HG02610 (cell line): ENCODE measurements around the gene SHFL.

ENCODE experiments used
- ATAC-seq: cut with Tn5 transposase; IDR thresholded peaks from one replicate; pipeline ENCODE4 v1.9.1; 2021; ENCODE audit warnings: mild to moderate bottlenecking, moderate library complexity; ENCODE audit not compliant: unreplicated experiment

Gene SHFL

GRCh38 chr19:10126213-10126639 lies 40.1 kb downstream of the SHFL start:
- no peak for ATAC-seq

- ATAC-seq, result no peak
Observed at GRCh38 chr19:10132905-10133304, 46.8 kb downstream of the SHFL start.

GRCh38 chr19:10133596-10133995 lies 47.5 kb downstream of the SHFL start:
- ATAC-seq, result no peak

- no peak for ATAC-seq
Observed at GRCh38 chr19:10134040-10134439, 47.9 kb downstream of the SHFL start.

- ATAC-seq, result no peak
Observed at GRCh38 chr19:10135551-10136334, 49.6 kb downstream of the SHFL start.

- no peak for ATAC-seq
Observed at GRCh38 chr19:10136936-10137335, 50.8 kb downstream of the SHFL start.

- ATAC-seq, result no peak
Observed at GRCh38 chr19:10137751-10138682, 51.9 kb downstream of the SHFL start.

- no peak for ATAC-seq
Observed at GRCh38 chr19:10138879-10139795, 53.0 kb downstream of the SHFL start.

GRCh38 chr19:10139952-10140351 lies 53.8 kb downstream of the SHFL start:
- ATAC-seq, result no peak

- ATAC-seq, result no peak
Observed at GRCh38 chr19:10141479-10141878, 55.4 kb downstream of the SHFL start.

GRCh38 chr19:10141973-10142372 lies 55.9 kb downstream of the SHFL start:
- ATAC-seq, result no peak
